K562 (cell line): Measurements from ENCODE around the gene SRGN. TPM values are rescaled to one million over a fixed set of nuclear protein-coding genes. Genes with fewer than 3 reads are reported as not detected.

ENCODE experiments used
- ATAC-seq: fragments of 200-7000 bp; cut with Tn5 transposase; 3 replicates; pipeline ENCODE4 v1.9.1; 2020; ENCODE audit warnings: moderate library complexity
- BruUV-seq: library from RNA; stranded (reverse); fragments of 400-500 nt; replicated peaks from 2 replicates; lab custom pipeline; 2021; lab: Mats Ljungman, UMichigan
- CTCF ChIA-PET: fragments of 300-600 bp; formaldehyde crosslinking; extraction: SDS; loops from one replicate; lab custom pipeline; 2021; ENCODE audit warnings: low intra/inter-chr PET ratio; lab: Yijun Ruan, JAX
- POLR2A ChIA-PET: fragments of 300-600, 350-650 bp; sonication (Branson Sonifier 250); formaldehyde crosslinking; extraction: SDS; loops from one replicate; lab custom pipeline; 2021; ENCODE audit warnings: antibody characterized with exemption, inconsistent platforms; lab: Yijun Ruan, JAX
- DNase-seq, 4 experiments: peaks; one replicate each; pipeline versions ENCODE4 v3.0.0 to v3.0.0-alpha.2; 2011 to 2018; ENCODE audit warnings: low spot score in 3 of 4, mixed read lengths in 3 of 4; ENCODE audit errors: extremely low read depth in 1 of 4
- FAIRE-seq: peaks from 2 replicates; lab custom pipeline; 2011; peaks lifted over from hg19 to GRCh38; lab: Jason Lieb, UNC
- H2AFZ ChIP-seq: 2 replicates; pipeline ENCODE4 v1.6.0; 2011; ENCODE audit warnings: low read depth, low read length, control low read depth, inconsistent platforms
- H3K27ac ChIP-seq: fragments of 200-600 bp; 3 replicates; pipeline ENCODE4 v1.8.0; 2011; ENCODE audit warnings: low read depth, mild to moderate bottlenecking, control low read depth, inconsistent platforms, low read length, moderate library complexity, mixed read lengths; ENCODE audit errors: extremely low read depth
- H3K27me3 ChIP-seq, 2 experiments: fragments of 300-600 bp in 1 of 2; 2 replicates in 1 of 2; 3 replicates in 1 of 2; pipeline versions ENCODE4 v1.6.0 to v1.8.0; 2011; ENCODE audit warnings: inconsistent platforms in 2 of 2, low read length in 2 of 2, mild to moderate bottlenecking in 1 of 2, mixed read lengths in 1 of 2, moderate library complexity in 1 of 2; ENCODE audit not compliant: control insufficient read depth in 2 of 2, insufficient read depth in 2 of 2
- H3K36me3 ChIP-seq: fragments of 300-600 bp; 3 replicates; pipeline ENCODE4 v1.8.0; 2011; ENCODE audit warnings: mild to moderate bottlenecking, low read length, inconsistent platforms; ENCODE audit not compliant: control insufficient read depth, insufficient read depth
- H3K4me1 ChIP-seq, 2 experiments: fragments of 200-600 bp in 1 of 2; replicated peaks in 1 of 2; 2 replicates in 1 of 2; 3 replicates in 1 of 2; pipeline versions ENCODE4 v1.5.1 to v1.8.0; 2011; ENCODE audit warnings: inconsistent platforms in 2 of 2, low read length in 2 of 2, mild to moderate bottlenecking in 1 of 2, mixed read lengths in 1 of 2, moderate library complexity in 1 of 2; ENCODE audit not compliant: control insufficient read depth in 2 of 2, insufficient read depth in 2 of 2
- H3K4me2 ChIP-seq: 2 replicates; pipeline ENCODE4 v1.6.1; 2011; ENCODE audit warnings: low read length, control low read depth, inconsistent platforms, mixed read lengths; ENCODE audit not compliant: insufficient read depth
- H3K4me3 ChIP-seq: fragments of 200-600 bp; sonication (generic), shearing (Covaris generic); 2 replicates; pipeline ENCODE4 v1.5.1; 2016; ENCODE audit warnings: control low read depth, inconsistent platforms
- H3K79me2 ChIP-seq: fragments of 200-600 bp; 3 replicates; pipeline ENCODE4 v1.8.0; 2011; ENCODE audit warnings: low read length, inconsistent platforms; ENCODE audit not compliant: control insufficient read depth, insufficient read depth
- H3K9ac ChIP-seq, 2 experiments: 2 replicates each; pipeline versions ENCODE4 v1.6.0 to v1.6.1; 2011; ENCODE audit warnings: low read depth in 2 of 2, low read length in 2 of 2, control low read depth in 1 of 2, inconsistent platforms in 1 of 2, mild to moderate bottlenecking in 1 of 2, mixed read lengths in 1 of 2; ENCODE audit not compliant: insufficient read depth in 1 of 2
- H3K9me1 ChIP-seq: one replicate; pipeline ENCODE4 v1.6.0; 2011; ENCODE audit warnings: inconsistent platforms, mild to moderate bottlenecking, low read length, moderate library complexity; ENCODE audit not compliant: control insufficient read depth, insufficient read depth
- H3K9me3 ChIP-seq: replicated peaks from 2 replicates; pipeline ENCODE4 v1.5.1; 2011; ENCODE audit warnings: low read depth, low read length, inconsistent platforms; ENCODE audit not compliant: control insufficient read depth, insufficient read depth
- H4K20me1 ChIP-seq: replicated peaks from 2 replicates; pipeline ENCODE4 v1.6.1; 2011; ENCODE audit warnings: low read length, inconsistent platforms, mixed read lengths; ENCODE audit not compliant: control insufficient read depth, insufficient read depth
- BHLHE40 ChIP-seq: IDR thresholded peaks from 2 replicates; pipeline ENCODE4 v1.6.1; 2011; ENCODE audit warnings: low read length, improper control_type of control experiment
- FOXP1 ChIP-seq: sonication (generic); formaldehyde crosslinking; IDR thresholded peaks from 2 replicates; pipeline ENCODE4 v1.8.0; 2022; ENCODE audit warnings: mild to moderate bottlenecking, missing genetic modification reagents
- HSF4 ChIP-seq: fragments of 250-450 bp; sonication (Bioruptor Pico); IDR thresholded peaks from 2 replicates; pipeline ENCODE4 v2.1.2; 2022; ENCODE audit warnings: mild to moderate bottlenecking, moderate library complexity, borderline replicate concordance
- L3MBTL2 ChIP-seq: fragments of 450-650 bp; IDR thresholded peaks from 2 replicates; pipeline ENCODE4 v1.6.1; 2016; ENCODE audit warnings: mild to moderate bottlenecking, moderate library complexity
- MCM3 ChIP-seq: fragments of 450-650 bp; IDR thresholded peaks from 2 replicates; pipeline ENCODE4 v1.6.1; 2016
- PRDM10 ChIP-seq: fragments of 450-650 bp; IDR thresholded peaks from 2 replicates; pipeline ENCODE4 v1.6.1; 2018; ENCODE audit not compliant: partially characterized antibody
- SPI1 ChIP-seq: IDR thresholded peaks from 2 replicates; pipeline ENCODE4 v1.6.1; 2011; ENCODE audit warnings: low read depth, low read length, control low read depth, borderline replicate concordance
- TEAD2 ChIP-seq: fragments of 450-650 bp; IDR thresholded peaks from 2 replicates; pipeline ENCODE4 v1.6.1; 2016; ENCODE audit warnings: missing genetic modification characterization, control low read depth, missing compliant biosample characterization
- ZFP36 ChIP-seq: fragments of 150-350 bp; IDR thresholded peaks from 2 replicates; pipeline ENCODE4 v1.6.1; 2018; ENCODE audit warnings: low read length, low read depth; ENCODE audit not compliant: partially characterized antibody
- ZFX ChIP-seq: sonication (generic); formaldehyde crosslinking; IDR thresholded peaks from 2 replicates; pipeline ENCODE4 v1.8.0; 2022; ENCODE audit warnings: mild to moderate bottlenecking, missing genetic modification reagents, moderate library complexity
- ZNF124 ChIP-seq: sonication (generic); formaldehyde crosslinking; IDR thresholded peaks from 2 replicates; pipeline ENCODE4 v1.8.1; 2022; ENCODE audit warnings: missing genetic modification reagents
- ZNF282 ChIP-seq: sonication (generic); formaldehyde crosslinking; IDR thresholded peaks from 2 replicates; pipeline ENCODE4 v1.8.1; 2023; ENCODE audit warnings: missing genetic modification reagents
- WGBS: fragments of 100-300 bp; shearing (Covaris generic); methylation state at CpG from one replicate; pipeline ENCODE4 v1.1.6; 2016; ENCODE audit warnings: low coverage, mixed read lengths; ENCODE audit not compliant: insufficient coverage; ENCODE audit errors: missing lambda C conversion rate; 5-methylcytosine and 5-hydroxymethylcytosine counted together
- in situ Hi-C: fragments of 300-500 bp; cut with MboI; formaldehyde crosslinking; loops from 4 replicates; pipeline ENCODE4 v1.15.0; 2018; ENCODE audit warnings: inconsistent platforms, mixed read lengths
- intact Hi-C: fragments of 100-400 bp; cut with micrococcal nuclease; formaldehyde crosslinking; loops from 2 replicates; pipeline ENCODE4 v1.14.2; 2022
- polyA plus RNA-seq, 8 experiments: library from polyadenylated mRNA; depleted of rRNA in 4 of 8; stranded (reverse) in 5 of 8; unstranded in 3 of 8; fragments of >200 nt; fragmentation: Nextera tagmentation in 2 of 8; fragmentation: Illumina TruSeq in 1 of 8; extraction: Ambion mirVana in 2 of 8; extraction: Trizol in 1 of 8; gene quantifications; 2 replicates each; pipeline versions ENCODE4 v1.2.1 to v1.2.3, GENCODE V29; 2011 to 2014; ENCODE audit warnings: inconsistent platforms in 1 of 8, missing spikeins in 1 of 8
- total RNA-seq, 7 experiments: library from RNA; depleted of rRNA in 6 of 7; stranded (reverse); fragments of >200 nt in 6 of 7; fragmentation: Illumina TruSeq in 2 of 7; extraction: Trizol in 2 of 7; gene quantifications; 2 replicates each; pipeline versions ENCODE4 v1.2.1 to v1.2.3, GENCODE V29; 2011 to 2021; ENCODE audit warnings: low replicate concordance in 1 of 7
- TF ChIP-seq, protein P1 (sequence below): sonication (generic); formaldehyde crosslinking; IDR thresholded peaks from 2 replicates; pipeline ENCODE4 v1.9.0; 2022; ENCODE audit warnings: mild to moderate bottlenecking, missing genetic modification reagents
- TF ChIP-seq, protein P2 (sequence below): sonication (generic); formaldehyde crosslinking; IDR thresholded peaks from 2 replicates; pipeline ENCODE4 v1.9.0; 2022; ENCODE audit warnings: mild to moderate bottlenecking, missing genetic modification reagents

The SRGN gene
- total and polyA plus RNA-seq, 9 of the 15 experiments (the other 6 are each of a cell fraction or from before 2014, with no cell fraction given): 136 to 304 (median 180) TPM

DNA sequence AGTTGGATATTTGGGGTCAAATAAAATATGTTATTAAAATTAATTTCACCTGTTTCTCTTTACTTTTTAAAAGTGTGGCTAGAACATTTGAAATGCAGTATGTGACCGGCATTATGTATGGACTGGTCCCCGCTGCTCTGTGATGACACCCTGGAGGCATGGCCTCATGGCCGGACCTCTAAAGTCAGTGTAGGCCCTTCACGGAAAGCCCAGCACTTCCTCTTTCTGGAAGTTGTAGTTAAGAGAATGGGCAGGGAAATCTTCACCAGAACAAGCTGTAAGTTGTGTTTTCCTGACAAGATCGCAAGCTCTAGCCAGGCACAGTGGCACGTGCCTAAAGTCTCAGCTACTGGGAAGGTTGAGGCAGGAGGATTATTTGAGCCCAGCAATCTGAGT lies 38.3 kb upstream of the SRGN start:
- Histone ChIP-seq H3K9me1 (no peaks in the 10 kb centered on the region), H3K9me3 (no peaks in the 10 kb centered on the region), H3K9ac (no peak overlapping the region), H2AFZ (peak overlapping the region; percentile 61), H3K4me2 (no peak overlapping the region), H3K27ac (no peak overlapping the region), H3K79me2 (no peaks in the 10 kb centered on the region), H3K27me3 (no peaks in the 10 kb centered on the region), H3K4me3 (no peak overlapping the region), H4K20me1 (no peaks in the 10 kb centered on the region), H3K36me3 (no peaks in the 10 kb centered on the region), H3K4me1 (peaks cover 7 to 17% of the 10 kb centered on the region in 2 experiments; a peak in 4 of 5 replicates)
- 48% methylated on average over 6 of the region's 6 CpGs for WGBS
- ChIA-PET CTCF (interaction anchor here (0.6 kb wide), 1 partner anchor 304 kb away, joined by 3 read pairs; no protein-coding TSS in a partner anchor), POLR2A (interaction anchor here (0.6 kb wide), 1 partner anchor 25 kb away, joined by 3 read pairs; no protein-coding TSS in a partner anchor)
- TF ChIP-seq L3MBTL2 (peak; percentile 80), HSF4 (CRISPR knock-in tag) (no peak), PRDM10 (peak; percentile 58), ZNF282 (no peak), ZFX (CRISPR knock-in tag) (peak; percentile 57; the same call in 1 of the 2 replicates), MCM3 (no peak), BHLHE40 (peak; percentile 81), FOXP1 (CRISPR knock-in tag) (0 out of 2 replicates have a peak, but pooled peaks have one; percentile 28), ZFP36 (no peak), TEAD2 (tag) (no peak), SPI1 (peak; percentile 100), ZNF124 (no peak)
- TF ChIP-seq, protein P1, sequence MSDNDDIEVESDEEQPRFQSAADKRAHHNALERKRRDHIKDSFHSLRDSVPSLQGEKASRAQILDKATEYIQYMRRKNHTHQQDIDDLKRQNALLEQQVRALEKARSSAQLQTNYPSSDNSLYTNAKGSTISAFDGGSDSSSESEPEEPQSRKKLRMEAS (CRISPR knock-in tag): peak; percentile 80
- TF ChIP-seq, protein P2, sequence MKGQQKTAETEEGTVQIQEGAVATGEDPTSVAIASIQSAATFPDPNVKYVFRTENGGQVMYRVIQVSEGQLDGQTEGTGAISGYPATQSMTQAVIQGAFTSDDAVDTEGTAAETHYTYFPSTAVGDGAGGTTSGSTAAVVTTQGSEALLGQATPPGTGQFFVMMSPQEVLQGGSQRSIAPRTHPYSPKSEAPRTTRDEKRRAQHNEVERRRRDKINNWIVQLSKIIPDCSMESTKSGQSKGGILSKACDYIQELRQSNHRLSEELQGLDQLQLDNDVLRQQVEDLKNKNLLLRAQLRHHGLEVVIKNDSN (CRISPR knock-in tag): peak; percentile 14; the same call in 1 of the 2 replicates
- FAIRE-seq (no peak), DNase-seq (no peak), ATAC-seq (peak; percentile 26; the same call in 1 of the 3 replicates)
- intact Hi-C loops (no loop called here), in situ Hi-C loops (no loop called here)
- BruUV-seq: no TSS peak
